Measurements from ENCODE around the gene CENPX. TPM values are rescaled to one million over a fixed set of nuclear protein-coding genes. Genes with fewer than 3 reads are reported as not detected.
A peak's percentile ranks its signal among the peaks of the same experiment; 100 is the strongest.

The CENPX gene
- total and polyA plus RNA-seq, 2 of the 13 experiments (the other 11 are each of a cell fraction or from before 2014, with no cell fraction given) = 92.7 to 170 TPM

GRCh38 chr17:82030470-82031302 lies 8.0 kb upstream of the CENPX start (continued):
- TF ChIP-seq ZHX2 (IDR thresholded peaks at IDR 0.05; ENCODE audit: low read depth) = 0 out of 2 replicates have a peak, but pooled peaks have one; percentile 18
- no peak for TF ChIP-seq ZHX2 (CRISPR knock-in tag; IDR thresholded peaks at IDR 0.05; ENCODE audit: borderline replicate concordance)
- TF ChIP-seq ZNF660 (CRISPR knock-in tag; IDR thresholded peaks at IDR 0.05; ENCODE audit: borderline replicate concordance, low read depth) = no peak
- TF ChIP-seq SP5 (CRISPR knock-in tag; IDR thresholded peaks at IDR 0.05; ENCODE audit: borderline replicate concordance, low read depth) = 0 out of 2 replicates have a peak, but pooled peaks have one; percentile 20
- TF ChIP-seq KLF6 (CRISPR knock-in tag; IDR thresholded peaks at IDR 0.05) = no peak
- TF ChIP-seq ZFP36 (IDR thresholded peaks at IDR 0.05; ENCODE audit: borderline replicate concordance, low read depth, low read length, partially characterized antibody) = no peak
- TF ChIP-seq HNF1A (IDR thresholded peaks at IDR 0.05; ENCODE audit: low read depth) = no peak
- TF ChIP-seq HNF1A (CRISPR knock-in tag; IDR thresholded peaks at IDR 0.05; ENCODE audit: borderline replicate concordance) = 0 out of 2 replicates have a peak, but pooled peaks have one; percentile 12
- peak; percentile 62 for TF ChIP-seq AGO2 (optimal IDR thresholded peaks at IDR 0.05; ENCODE audit: low read depth, low read length)
- no peak; the same call in 1 of the 2 replicates for TF ChIP-seq ZNF563 (CRISPR knock-in tag; IDR thresholded peaks at IDR 0.05)
- TF ChIP-seq ZNF24 (IDR thresholded peaks at IDR 0.05) = no peak
- no peak for TF ChIP-seq IRF9 (CRISPR knock-in tag; IDR thresholded peaks at IDR 0.05; ENCODE audit: borderline replicate concordance)
- TF ChIP-seq SALL1 (CRISPR knock-in tag; IDR thresholded peaks at IDR 0.05) = 0 out of 2 replicates have a peak, but pooled peaks have one; percentile 15
- no peak for TF ChIP-seq ATF1 (CRISPR knock-in tag; IDR thresholded peaks at IDR 0.05)
- TF ChIP-seq TP53 (CRISPR knock-in tag; conservative IDR thresholded peaks at IDR 0.05) = no peak
- no peak for TF ChIP-seq SMARCC2 (IDR thresholded peaks at IDR 0.05)
- no peak for TF ChIP-seq ATM (IDR thresholded peaks at IDR 0.05; ENCODE audit: borderline replicate concordance)
- TF ChIP-seq AHR (CRISPR knock-in tag; IDR thresholded peaks at IDR 0.05) = no peak
- TF ChIP-seq KDM3A (CRISPR knock-in tag; IDR thresholded peaks at IDR 0.05; ENCODE audit: low read depth) = peak; percentile 62; the same call in 1 of the 2 replicates
- TF ChIP-seq SSRP1 (CRISPR knock-in tag; IDR thresholded peaks at IDR 0.05) = no peak

Measured in HepG2 (cell line).